ENCODE data around the gene STK32A. TPM values are rescaled to one million over a fixed set of nuclear protein-coding genes. Genes with fewer than 3 reads are reported as not detected.
"Not testable (repeated sequence)": the region's sequence is repeated elsewhere in the genome, so short reads cannot be mapped to it uniquely, and the experiment has no call there.

STK32A gene
- total and polyA plus RNA-seq, 2 experiments from 2014 or later: 2.4 to 2.8 TPM

DNA sequence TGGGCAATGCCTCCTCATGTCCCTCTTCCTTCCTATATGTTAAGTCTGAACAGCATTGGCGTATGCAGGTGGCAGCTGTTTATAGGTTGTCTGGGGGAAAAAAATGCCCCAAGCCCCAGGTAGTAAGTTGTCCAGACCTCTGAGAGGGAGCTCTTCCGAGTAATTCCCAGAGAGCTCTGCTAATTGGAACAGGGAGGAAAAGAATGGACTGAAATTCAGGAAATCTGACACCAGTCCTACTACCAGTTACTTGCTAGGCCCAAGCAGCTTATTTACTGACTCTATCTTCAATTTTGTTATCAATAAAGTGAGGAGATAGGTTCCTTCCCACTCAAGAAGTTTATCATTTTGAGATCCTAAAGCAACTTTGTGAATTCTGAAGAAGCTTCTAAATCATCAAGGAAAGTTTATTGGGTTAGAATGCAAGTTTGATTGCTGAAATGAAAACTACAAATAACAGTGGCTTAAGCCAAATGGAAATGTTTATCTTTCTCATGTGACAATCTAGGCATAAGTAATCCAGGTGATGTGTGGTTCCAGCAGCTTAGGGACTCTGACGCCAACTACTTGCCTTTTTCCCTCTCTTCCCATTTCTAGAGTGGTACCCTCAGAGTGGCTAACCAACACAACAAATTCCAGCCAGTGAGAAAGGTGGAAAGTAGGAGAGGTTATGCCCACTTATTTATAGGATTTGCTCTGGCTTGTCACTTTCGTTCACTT is 5.6 kb downstream of the STK32A start (continued):
- TF ChIP-seq, protein P1, sequence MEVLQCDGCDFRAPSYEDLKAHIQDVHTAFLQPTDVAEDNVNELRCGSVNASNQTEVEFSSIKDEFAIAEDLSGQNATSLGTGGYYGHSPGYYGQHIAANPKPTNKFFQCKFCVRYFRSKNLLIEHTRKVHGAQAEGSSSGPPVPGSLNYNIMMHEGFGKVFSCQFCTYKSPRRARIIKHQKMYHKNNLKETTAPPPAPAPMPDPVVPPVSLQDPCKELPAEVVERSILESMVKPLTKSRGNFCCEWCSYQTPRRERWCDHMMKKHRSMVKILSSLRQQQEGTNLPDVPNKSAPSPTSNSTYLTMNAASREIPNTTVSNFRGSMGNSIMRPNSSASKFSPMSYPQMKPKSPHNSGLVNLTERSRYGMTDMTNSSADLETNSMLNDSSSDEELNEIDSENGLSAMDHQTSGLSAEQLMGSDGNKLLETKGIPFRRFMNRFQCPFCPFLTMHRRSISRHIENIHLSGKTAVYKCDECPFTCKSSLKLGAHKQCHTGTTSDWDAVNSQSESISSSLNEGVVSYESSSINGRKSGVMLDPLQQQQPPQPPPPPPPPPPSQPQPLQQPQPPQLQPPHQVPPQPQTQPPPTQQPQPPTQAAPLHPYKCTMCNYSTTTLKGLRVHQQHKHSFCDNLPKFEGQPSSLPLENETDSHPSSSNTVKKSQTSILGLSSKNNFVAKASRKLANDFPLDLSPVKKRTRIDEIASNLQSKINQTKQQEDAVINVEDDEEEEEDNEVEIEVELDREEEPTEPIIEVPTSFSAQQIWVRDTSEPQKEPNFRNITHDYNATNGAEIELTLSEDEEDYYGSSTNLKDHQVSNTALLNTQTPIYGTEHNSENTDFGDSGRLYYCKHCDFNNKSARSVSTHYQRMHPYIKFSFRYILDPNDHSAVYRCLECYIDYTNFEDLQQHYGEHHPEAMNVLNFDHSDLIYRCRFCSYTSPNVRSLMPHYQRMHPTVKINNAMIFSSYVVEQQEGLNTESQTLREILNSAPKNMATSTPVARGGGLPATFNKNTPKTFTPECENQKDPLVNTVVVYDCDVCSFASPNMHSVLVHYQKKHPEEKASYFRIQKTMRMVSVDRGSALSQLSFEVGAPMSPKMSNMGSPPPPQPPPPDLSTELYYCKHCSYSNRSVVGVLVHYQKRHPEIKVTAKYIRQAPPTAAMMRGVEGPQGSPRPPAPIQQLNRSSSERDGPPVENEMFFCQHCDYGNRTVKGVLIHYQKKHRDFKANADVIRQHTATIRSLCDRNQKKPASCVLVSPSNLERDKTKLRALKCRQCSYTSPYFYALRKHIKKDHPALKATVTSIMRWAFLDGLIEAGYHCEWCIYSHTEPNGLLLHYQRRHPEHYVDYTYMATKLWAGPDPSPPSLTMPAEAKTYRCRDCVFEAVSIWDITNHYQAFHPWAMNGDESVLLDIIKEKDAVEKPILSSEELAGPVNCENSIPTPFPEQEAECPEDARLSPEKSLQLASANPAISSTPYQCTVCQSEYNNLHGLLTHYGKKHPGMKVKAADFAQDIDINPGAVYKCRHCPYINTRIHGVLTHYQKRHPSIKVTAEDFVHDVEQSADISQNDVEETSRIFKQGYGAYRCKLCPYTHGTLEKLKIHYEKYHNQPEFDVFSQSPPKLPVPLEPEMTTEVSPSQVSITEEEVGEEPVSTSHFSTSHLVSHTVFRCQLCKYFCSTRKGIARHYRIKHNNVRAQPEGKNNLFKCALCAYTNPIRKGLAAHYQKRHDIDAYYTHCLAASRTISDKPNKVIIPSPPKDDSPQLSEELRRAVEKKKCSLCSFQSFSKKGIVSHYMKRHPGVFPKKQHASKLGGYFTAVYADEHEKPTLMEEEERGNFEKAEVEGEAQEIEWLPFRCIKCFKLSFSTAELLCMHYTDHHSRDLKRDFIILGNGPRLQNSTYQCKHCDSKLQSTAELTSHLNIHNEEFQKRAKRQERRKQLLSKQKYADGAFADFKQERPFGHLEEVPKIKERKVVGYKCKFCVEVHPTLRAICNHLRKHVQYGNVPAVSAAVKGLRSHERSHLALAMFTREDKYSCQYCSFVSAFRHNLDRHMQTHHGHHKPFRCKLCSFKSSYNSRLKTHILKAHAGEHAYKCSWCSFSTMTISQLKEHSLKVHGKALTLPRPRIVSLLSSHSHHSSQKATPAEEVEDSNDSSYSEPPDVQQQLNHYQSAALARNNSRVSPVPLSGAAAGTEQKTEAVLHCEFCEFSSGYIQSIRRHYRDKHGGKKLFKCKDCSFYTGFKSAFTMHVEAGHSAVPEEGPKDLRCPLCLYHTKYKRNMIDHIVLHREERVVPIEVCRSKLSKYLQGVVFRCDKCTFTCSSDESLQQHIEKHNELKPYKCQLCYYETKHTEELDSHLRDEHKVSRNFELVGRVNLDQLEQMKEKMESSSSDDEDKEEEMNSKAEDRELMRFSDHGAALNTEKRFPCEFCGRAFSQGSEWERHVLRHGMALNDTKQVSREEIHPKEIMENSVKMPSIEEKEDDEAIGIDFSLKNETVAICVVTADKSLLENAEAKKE (CRISPR knock-in tag; IDR thresholded peaks at IDR 0.05): no peak

- H3K27me3 ChIP-seq (ENCODE audit: insufficient read depth); H3K9me2 ChIP-seq (ENCODE audit: insufficient read depth); H3K79me2 ChIP-seq (replicated peaks; ENCODE audit: insufficient read depth); H3F3A ChIP-seq (replicated peaks; ENCODE audit: low read depth); H3K36me3 ChIP-seq (ENCODE audit: insufficient read depth); DNase-seq (ENCODE audit: low spot score); H3K36me3 Mint-ChIP-seq (ENCODE audit: low read depth); H4K20me1 ChIP-seq (replicated peaks; ENCODE audit: insufficient read depth); H3K4me2 ChIP-seq; H3K4me3 Mint-ChIP-seq; H3K27ac Mint-ChIP-seq; H3K27ac ChIP-seq (ENCODE audit: low read depth); H3K27me3 Mint-ChIP-seq (ENCODE audit: insufficient read depth, low read depth, poor library complexity); H3K4me1 ChIP-seq (ENCODE audit: insufficient read depth); H3K4me3 ChIP-seq; H3K9me3 Mint-ChIP-seq; ATAC-seq; H2AFZ ChIP-seq: not testable (repeated sequence)
- H3K4me1 Mint-ChIP-seq: peaks cover 11% of the 10 kb centered on the region
Measured at GRCh38 chr5:147243238-147243637, 8.4 kb downstream of the STK32A start.

DNA sequence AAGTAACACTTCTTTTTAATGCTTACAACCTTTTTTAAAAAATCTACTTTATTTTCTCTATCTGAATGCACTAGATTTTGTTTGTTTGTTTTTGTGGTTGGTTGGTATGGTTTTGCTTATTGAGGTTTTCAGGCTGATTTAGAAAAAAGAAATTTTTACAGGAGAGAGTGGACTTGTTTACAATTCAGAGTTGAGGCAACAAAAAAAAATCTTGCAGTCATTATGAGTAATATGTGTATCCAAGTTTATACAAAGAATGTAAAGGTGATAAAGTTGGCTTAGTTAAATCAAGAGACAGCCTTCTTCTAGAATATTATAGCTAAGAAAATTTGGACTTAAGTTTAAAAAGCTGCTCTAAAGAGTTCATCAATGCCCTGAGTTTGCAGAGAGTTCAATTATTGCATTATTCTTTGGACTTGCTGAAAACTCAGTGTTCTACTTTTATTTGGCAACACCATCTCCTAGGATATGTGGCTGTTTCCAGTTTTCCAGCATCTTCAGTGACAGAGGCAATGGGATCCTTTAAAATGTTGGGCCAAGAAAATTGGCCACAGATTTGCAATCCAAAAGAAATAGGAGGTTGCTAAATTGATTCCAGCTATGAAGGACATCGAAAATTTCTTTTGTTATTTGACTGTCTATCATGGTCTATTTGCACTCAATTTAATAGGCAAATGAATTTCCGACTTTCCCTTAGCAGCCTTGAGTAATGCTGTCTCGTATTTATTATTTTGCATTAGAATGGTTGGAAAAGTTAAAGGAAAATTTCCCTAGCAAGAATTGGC is 10.7 kb downstream of the STK32A start:
- H3K36me3 ChIP-seq (ENCODE audit: insufficient read depth): no peaks in the 10 kb centered on the region
- Mint-ChIP-seq H3K9me3 (no peaks in the 10 kb centered on the region), H3K27ac (no peak overlapping the region), H3K4me3 (no peak overlapping the region), H3K4me1 (peaks cover 3% of the 10 kb centered on the region), H3K36me3 (ENCODE audit: low read depth) (no peaks in the 10 kb centered on the region), H3K27me3 (ENCODE audit: insufficient read depth, low read depth, poor library complexity) (peaks cover 1% of the 10 kb centered on the region)
- H3F3A ChIP-seq (replicated peaks; ENCODE audit: low read depth): no peaks in the 10 kb centered on the region
- no peaks in the 10 kb centered on the region for H3K4me1 ChIP-seq (ENCODE audit: insufficient read depth)
- peak overlapping the region; percentile 35; the same call in 1 of the 2 replicates for H3K27ac ChIP-seq (ENCODE audit: low read depth)
- no peaks in the 10 kb centered on the region for H3K27me3 ChIP-seq (ENCODE audit: insufficient read depth)
- H3K4me3 ChIP-seq: no peak overlapping the region
- no peaks in the 10 kb centered on the region for H4K20me1 ChIP-seq (replicated peaks; ENCODE audit: insufficient read depth)
- no peak for ATAC-seq
- no peak overlapping the region for H3K4me2 ChIP-seq
- DNase-seq (ENCODE audit: low spot score): no peak
- no peak overlapping the region for H2AFZ ChIP-seq
- H3K9me2 ChIP-seq (ENCODE audit: insufficient read depth): no peaks in the 10 kb centered on the region; the same call in 1 of the 2 replicates
- H3K79me2 ChIP-seq (replicated peaks; ENCODE audit: insufficient read depth): no peaks in the 10 kb centered on the region
- TF ChIP-seq CREB1 (CRISPR knock-in tag; IDR thresholded peaks at IDR 0.05; ENCODE audit: low read depth): no peak
- TF ChIP-seq ZNF331 (CRISPR knock-in tag; IDR thresholded peaks at IDR 0.05; ENCODE audit: low read depth): no peak
- no peak for TF ChIP-seq EZH2 (IDR thresholded peaks at IDR 0.05; ENCODE audit: low read depth, unreplicated experiment)
- TF ChIP-seq, protein P2, sequence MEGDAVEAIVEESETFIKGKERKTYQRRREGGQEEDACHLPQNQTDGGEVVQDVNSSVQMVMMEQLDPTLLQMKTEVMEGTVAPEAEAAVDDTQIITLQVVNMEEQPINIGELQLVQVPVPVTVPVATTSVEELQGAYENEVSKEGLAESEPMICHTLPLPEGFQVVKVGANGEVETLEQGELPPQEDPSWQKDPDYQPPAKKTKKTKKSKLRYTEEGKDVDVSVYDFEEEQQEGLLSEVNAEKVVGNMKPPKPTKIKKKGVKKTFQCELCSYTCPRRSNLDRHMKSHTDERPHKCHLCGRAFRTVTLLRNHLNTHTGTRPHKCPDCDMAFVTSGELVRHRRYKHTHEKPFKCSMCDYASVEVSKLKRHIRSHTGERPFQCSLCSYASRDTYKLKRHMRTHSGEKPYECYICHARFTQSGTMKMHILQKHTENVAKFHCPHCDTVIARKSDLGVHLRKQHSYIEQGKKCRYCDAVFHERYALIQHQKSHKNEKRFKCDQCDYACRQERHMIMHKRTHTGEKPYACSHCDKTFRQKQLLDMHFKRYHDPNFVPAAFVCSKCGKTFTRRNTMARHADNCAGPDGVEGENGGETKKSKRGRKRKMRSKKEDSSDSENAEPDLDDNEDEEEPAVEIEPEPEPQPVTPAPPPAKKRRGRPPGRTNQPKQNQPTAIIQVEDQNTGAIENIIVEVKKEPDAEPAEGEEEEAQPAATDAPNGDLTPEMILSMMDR (conservative IDR thresholded peaks at IDR 0.05; ENCODE audit: low read depth in 2 of 2): no peak
- TF ChIP-seq, protein P3, sequence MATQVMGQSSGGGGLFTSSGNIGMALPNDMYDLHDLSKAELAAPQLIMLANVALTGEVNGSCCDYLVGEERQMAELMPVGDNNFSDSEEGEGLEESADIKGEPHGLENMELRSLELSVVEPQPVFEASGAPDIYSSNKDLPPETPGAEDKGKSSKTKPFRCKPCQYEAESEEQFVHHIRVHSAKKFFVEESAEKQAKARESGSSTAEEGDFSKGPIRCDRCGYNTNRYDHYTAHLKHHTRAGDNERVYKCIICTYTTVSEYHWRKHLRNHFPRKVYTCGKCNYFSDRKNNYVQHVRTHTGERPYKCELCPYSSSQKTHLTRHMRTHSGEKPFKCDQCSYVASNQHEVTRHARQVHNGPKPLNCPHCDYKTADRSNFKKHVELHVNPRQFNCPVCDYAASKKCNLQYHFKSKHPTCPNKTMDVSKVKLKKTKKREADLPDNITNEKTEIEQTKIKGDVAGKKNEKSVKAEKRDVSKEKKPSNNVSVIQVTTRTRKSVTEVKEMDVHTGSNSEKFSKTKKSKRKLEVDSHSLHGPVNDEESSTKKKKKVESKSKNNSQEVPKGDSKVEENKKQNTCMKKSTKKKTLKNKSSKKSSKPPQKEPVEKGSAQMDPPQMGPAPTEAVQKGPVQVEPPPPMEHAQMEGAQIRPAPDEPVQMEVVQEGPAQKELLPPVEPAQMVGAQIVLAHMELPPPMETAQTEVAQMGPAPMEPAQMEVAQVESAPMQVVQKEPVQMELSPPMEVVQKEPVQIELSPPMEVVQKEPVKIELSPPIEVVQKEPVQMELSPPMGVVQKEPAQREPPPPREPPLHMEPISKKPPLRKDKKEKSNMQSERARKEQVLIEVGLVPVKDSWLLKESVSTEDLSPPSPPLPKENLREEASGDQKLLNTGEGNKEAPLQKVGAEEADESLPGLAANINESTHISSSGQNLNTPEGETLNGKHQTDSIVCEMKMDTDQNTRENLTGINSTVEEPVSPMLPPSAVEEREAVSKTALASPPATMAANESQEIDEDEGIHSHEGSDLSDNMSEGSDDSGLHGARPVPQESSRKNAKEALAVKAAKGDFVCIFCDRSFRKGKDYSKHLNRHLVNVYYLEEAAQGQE (IDR thresholded peaks at IDR 0.05; ENCODE audit: unreplicated experiment): no peak
